GM18858 (cell line): ENCODE measurements around the gene CRY2.
A peak's percentile ranks its signal among the peaks of the same experiment; 100 is the strongest.
"Not testable (repeated sequence)": the region's sequence is repeated elsewhere in the genome, so short reads cannot be mapped to it uniquely, and the experiment has no call there.

ENCODE experiments used
- ATAC-seq: cut with Tn5 transposase; IDR thresholded peaks from one replicate; pipeline ENCODE4 v1.9.1; 2021; ENCODE audit not compliant: unreplicated experiment

The CRY2 gene

GRCh38 chr11:45846974-45847910 lies at the start of gene CRY2:
TSS of gene CRY2 (plus strand) at chr11:45847475. CDS start at chr11:45847491, 16 bp downstream.
- ATAC-seq = peak; percentile 79

DNA sequence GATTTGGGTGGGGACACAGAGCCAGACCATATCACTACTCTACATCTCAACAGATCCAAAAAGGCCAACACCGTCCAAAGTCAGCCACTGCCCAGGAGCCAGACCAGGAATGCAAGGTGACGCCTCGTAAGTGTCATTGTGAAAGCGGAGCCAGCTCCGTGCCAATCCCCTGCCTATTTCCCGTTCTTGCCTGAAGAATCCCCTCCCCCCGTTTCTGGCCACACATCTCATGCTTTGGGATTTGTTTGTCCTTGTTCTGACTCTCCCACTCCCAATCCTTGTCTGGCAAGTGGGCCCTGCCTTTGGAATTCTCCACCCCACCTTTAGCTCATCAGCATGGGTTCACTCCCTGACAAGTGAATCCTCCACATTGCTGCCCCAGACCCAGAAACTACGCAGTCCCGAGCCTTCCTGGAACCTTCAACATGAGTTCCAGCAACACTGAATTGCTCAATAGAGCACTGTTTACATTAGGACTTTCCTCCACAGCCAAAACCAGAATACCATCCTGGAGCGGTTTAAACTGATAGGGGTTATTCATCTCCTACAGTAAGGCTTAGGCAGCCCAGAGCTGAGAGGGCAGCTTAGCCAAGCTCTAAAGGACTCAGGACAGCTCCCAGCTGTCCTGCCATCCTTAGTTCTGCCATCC lies 48.4 kb upstream of the CRY2 start:
- ATAC-seq = no peak

DNA sequence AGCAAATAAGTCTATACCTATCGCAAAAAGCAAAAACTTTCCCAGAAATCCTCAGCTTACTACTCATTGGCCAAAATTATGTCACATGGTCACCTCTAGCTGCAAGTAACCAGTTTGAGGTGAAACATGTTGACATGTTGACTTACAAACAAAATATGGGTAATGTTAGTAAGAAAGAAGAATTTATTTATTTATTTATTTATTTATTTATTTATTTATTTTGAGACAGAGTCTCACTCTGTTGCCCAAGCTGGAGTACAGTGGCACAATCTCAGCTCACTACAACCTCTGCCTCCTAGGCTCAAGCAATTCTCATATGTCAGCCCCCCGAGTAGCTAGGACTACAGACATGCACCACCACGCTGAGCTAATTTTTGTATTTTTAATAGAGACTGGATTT lies 47.7 kb upstream of the CRY2 start:
- no peak for ATAC-seq

- ATAC-seq = no peak
Observed at GRCh38 chr11:45800261-45800660, 47.0 kb upstream of the CRY2 start.

DNA sequence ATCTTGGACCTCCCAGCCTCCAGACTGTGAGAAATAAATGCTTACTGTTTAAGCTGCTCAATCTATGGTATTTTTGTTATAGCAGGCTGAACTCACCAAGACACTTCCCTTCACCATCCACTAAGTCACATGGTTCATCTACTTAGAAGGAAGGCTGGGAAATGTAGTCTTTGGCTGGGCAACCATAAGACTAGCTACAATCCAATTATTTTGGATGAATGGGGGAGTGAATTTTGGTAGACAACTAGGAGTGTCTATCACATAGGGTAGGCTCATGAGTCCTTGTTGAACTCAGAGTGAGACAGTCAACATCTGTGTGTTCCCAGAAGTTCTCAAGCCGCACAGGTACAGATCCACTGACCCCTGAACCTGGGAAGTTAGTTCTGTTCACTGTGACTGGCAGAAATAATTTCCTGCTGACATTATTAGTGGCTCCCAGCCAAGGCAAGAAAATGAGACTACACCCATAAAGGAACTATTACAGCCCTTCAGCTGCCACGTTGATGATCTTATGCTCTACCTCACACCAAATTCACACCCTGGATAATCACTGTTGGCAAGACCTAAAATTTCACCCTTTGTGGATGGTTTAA lies 45.5 kb upstream of the CRY2 start:
- no peak for ATAC-seq

GRCh38 chr11:45802531-45803317 lies 44.6 kb upstream of the CRY2 start:
- no peak for ATAC-seq

GRCh38 chr11:45803971-45804760 lies 43.1 kb upstream of the CRY2 start:
- ATAC-seq = no peak

GRCh38 chr11:45804761-45805304 lies 42.4 kb upstream of the CRY2 start, which contains the start of gene SLC35C1:
TSS of gene SLC35C1 (plus strand) at chr11:45805149. CDS start at chr11:45805802, 653 bp downstream.
- peak; percentile 90 for ATAC-seq

GRCh38 chr11:45805305-45806071 lies 41.8 kb upstream of the CRY2 start:
- peak; percentile 8 for ATAC-seq

GRCh38 chr11:45806072-45806933 lies 41.0 kb upstream of the CRY2 start:
- ATAC-seq = no peak

- ATAC-seq = no peak
Observed at GRCh38 chr11:45806937-45807791, 40.1 kb upstream of the CRY2 start.

GRCh38 chr11:45807792-45808238 lies 39.5 kb upstream of the CRY2 start:
- no peak for ATAC-seq

GRCh38 chr11:45808427-45808826 lies 38.8 kb upstream of the CRY2 start:
- not testable (repeated sequence) for ATAC-seq

- no peak for ATAC-seq
Observed at GRCh38 chr11:45809456-45810395, 37.5 kb upstream of the CRY2 start.

DNA sequence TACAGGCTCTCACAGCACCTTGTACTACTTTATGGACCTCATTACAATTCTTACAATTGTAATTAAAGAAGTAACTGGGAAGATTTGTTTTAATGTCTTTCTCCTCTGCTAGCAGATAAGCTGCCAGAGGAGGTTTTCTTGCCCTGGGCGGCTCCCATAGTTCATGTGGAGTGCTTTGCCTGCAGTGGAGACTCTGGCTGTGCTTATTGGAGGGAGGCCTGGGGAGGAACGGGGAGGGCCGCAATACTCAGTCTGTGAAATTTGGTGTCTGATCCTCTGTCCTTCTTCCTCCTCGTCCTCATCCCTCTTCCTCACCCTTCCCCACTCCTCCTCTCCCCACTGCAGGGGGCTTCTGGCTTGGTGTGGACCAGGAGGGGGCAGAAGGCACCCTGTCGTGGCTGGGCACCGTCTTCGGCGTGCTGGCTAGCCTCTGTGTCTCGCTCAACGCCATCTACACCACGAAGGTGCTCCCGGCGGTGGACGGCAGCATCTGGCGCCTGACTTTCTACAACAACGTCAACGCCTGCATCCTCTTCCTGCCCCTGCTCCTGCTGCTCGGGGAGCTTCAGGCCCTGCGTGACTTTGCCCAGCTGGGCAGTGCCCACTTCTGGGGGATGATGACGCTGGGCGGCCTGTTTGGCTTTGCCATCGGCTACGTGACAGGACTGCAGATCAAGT lies 36.7 kb upstream of the CRY2 start:
- no peak for ATAC-seq

DNA sequence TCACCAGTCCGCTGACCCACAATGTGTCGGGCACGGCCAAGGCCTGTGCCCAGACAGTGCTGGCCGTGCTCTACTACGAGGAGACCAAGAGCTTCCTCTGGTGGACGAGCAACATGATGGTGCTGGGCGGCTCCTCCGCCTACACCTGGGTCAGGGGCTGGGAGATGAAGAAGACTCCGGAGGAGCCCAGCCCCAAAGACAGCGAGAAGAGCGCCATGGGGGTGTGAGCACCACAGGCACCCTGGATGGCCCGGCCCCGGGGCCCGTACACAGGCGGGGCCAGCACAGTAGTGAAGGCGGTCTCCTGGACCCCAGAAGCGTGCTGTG lies 36.2 kb upstream of the CRY2 start:
- no peak for ATAC-seq
